Liver (tissue), 9 donors: ENCODE measurements around the gene CPZ. TPM values are rescaled to one million over a fixed set of nuclear protein-coding genes. Genes with fewer than 3 reads are reported as not detected.

Experiments used
- DNase-seq: peaks from one replicate; pipeline ENCODE4 v3.0.0-alpha.2; 2017; ENCODE audit warnings: low spot score
- H3K27ac ChIP-seq, 2 donors: one replicate each; pipeline ENCODE4 v1.7.0; 2013; ENCODE audit warnings: inconsistent platforms in 2 of 2, low read length in 2 of 2, control low read depth in 1 of 2, low read depth in 1 of 2, mild to moderate bottlenecking in 1 of 2
- H3K27me3 ChIP-seq, 4 donors: one replicate each; pipeline versions ENCODE4 v1.6.1 to v1.7.0; 2013; ENCODE audit warnings: low read length in 3 of 4, inconsistent platforms in 1 of 4, mild to moderate bottlenecking in 1 of 4, moderate library complexity in 1 of 4; ENCODE audit not compliant: control insufficient read depth in 4 of 4, insufficient read depth in 4 of 4
- H3K36me3 ChIP-seq, 4 donors: one replicate each; pipeline versions ENCODE4 v1.6.1 to v1.7.0; 2013; ENCODE audit warnings: low read length in 3 of 4, mild to moderate bottlenecking in 3 of 4, low read depth in 1 of 4, moderate library complexity in 1 of 4; ENCODE audit not compliant: control insufficient read depth in 4 of 4, insufficient read depth in 3 of 4
- H3K4me1 ChIP-seq, 4 donors: one replicate each; pipeline versions ENCODE4 v1.6.1 to v1.7.0; 2013; ENCODE audit warnings: low read length in 3 of 4, mild to moderate bottlenecking in 3 of 4, moderate library complexity in 1 of 4; ENCODE audit not compliant: control insufficient read depth in 4 of 4, insufficient read depth in 4 of 4
- H3K4me3 ChIP-seq, 3 donors: one replicate each; pipeline versions ENCODE4 v1.6.1 to v1.7.0; 2013; ENCODE audit warnings: low read length in 3 of 3, control low read depth in 1 of 3, low read depth in 1 of 3, mild to moderate bottlenecking in 1 of 3
- H3K9ac ChIP-seq, 2 donors: one replicate each; pipeline ENCODE4 v1.7.0; 2013; ENCODE audit warnings: low read length in 2 of 2, mild to moderate bottlenecking in 2 of 2, moderate library complexity in 2 of 2, control low read depth in 1 of 2, low read depth in 1 of 2
- H3K9me3 ChIP-seq, 4 donors: one replicate each; pipeline versions ENCODE4 v1.6.1 to v1.7.0; 2013; ENCODE audit warnings: low read length in 3 of 4; ENCODE audit not compliant: control insufficient read depth in 4 of 4
- EGR1 ChIP-seq, 2 donors: IDR thresholded peaks; 2 replicates each; pipeline ENCODE4 v1.6.1; 2016 to 2018; ENCODE audit warnings: antibody characterized with exemption in 2 of 2, low read depth in 2 of 2
- FOXA1 ChIP-seq: IDR thresholded peaks from 2 replicates; pipeline ENCODE4 v1.6.1; 2016; ENCODE audit warnings: antibody characterized with exemption
- FOXA2 ChIP-seq: IDR thresholded peaks from 2 replicates; pipeline ENCODE4 v1.6.1; 2016; ENCODE audit warnings: antibody characterized with exemption
- GABPA ChIP-seq, 2 donors: IDR thresholded peaks in 1 of 2; conservative IDR thresholded peaks in 1 of 2; 2 replicates each; pipeline ENCODE4 v1.6.1; 2016; ENCODE audit warnings: antibody characterized with exemption in 2 of 2, mild to moderate bottlenecking in 1 of 2, moderate library complexity in 1 of 2
- HNF4A ChIP-seq, 2 donors: conservative IDR thresholded peaks; 2 replicates each; pipeline ENCODE4 v1.6.1; 2016; ENCODE audit warnings: antibody characterized with exemption in 2 of 2, mild to moderate bottlenecking in 2 of 2
- NR2F2 ChIP-seq: IDR thresholded peaks from 2 replicates; pipeline ENCODE4 v1.6.1; 2016; ENCODE audit warnings: antibody characterized with exemption
- RXRA ChIP-seq, 2 donors: IDR thresholded peaks; 2 replicates each; pipeline ENCODE4 v1.6.1; 2017 to 2018; ENCODE audit warnings: antibody characterized with exemption in 2 of 2, mild to moderate bottlenecking in 1 of 2
- YY1 ChIP-seq: IDR thresholded peaks from 2 replicates; pipeline ENCODE4 v1.6.1; 2016; ENCODE audit warnings: antibody characterized with exemption, mild to moderate bottlenecking
- WGBS: extraction: QIAGEN DNeasy Blood & Tissue Kit; methylation state at CpG from one replicate; pipeline ENCODE4 v1.1.7; 2013; 5-methylcytosine and 5-hydroxymethylcytosine counted together
- polyA plus RNA-seq, 2 donors: library from polyadenylated mRNA; stranded (reverse) in 1 of 2; unstranded in 1 of 2; fragments of 200-250 nt in 1 of 2; fragments of >200 nt in 1 of 2; fragmentation: Nextera tagmentation in 1 of 2; extraction: Ambion mirVana in 1 of 2; gene quantifications; one replicate each; pipeline versions ENCODE4 v1.2.1 to v1.2.3, GENCODE V29; 2013 to 2015
- total RNA-seq, 2 donors: library from RNA; depleted of rRNA; stranded (reverse); fragments of >200 nt; gene quantifications; one replicate each; pipeline ENCODE4 v1.2.3, GENCODE V29; 2014
- TF ChIP-seq, protein P1 (sequence below): IDR thresholded peaks from 2 replicates; pipeline ENCODE4 v1.6.1; 2016; ENCODE audit warnings: antibody characterized with exemption
- TF ChIP-seq, protein P2 (sequence below): IDR thresholded peaks from 2 replicates; pipeline ENCODE4 v1.6.1; 2016; ENCODE audit warnings: antibody characterized with exemption
- TF ChIP-seq, protein P3 (sequence below): IDR thresholded peaks from 2 replicates; pipeline ENCODE4 v1.6.1; 2016; ENCODE audit warnings: antibody characterized with exemption
- donor health status: healthy.
- donor health status: healthy.
- donor health status: healthy.
- donor health status: healthy.
- donor health status: healthy.

CPZ gene
- total and polyA plus RNA-seq, 4 donors, result 0.51 to 1.8 (median 1.4) TPM

DNA sequence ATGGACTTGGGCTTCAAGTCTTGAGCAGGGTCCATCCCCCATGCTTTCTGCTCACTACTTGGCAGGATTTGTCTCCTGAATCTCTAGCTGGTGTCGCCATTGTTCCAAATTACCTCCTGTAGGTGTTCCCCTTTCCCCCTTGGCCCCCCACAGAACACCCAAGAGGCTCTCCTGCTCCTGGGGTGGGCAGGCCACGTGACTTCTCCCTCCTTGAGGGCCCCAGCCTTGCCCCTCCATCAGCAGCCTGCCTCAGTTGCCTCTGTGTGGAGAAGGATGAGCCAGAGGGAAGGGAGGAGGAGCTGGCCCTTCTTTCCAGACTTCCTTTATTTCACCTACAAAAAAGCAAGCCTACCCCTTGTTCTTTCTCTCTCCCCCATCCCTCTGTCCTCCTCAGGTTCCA, 10.5 kb upstream of the CPZ start:
- Histone ChIP-seq H3K27me3 (peaks cover 0 to 6% (median 2%) of the 10 kb centered on the region in 4 donors), H3K9ac (no peak overlapping the region), H3K36me3 (no peaks in the 10 kb centered on the region), H3K4me1 (no peaks in the 10 kb centered on the region), H3K9me3 (no peaks in the 10 kb centered on the region), H3K27ac (no peak overlapping the region), H3K4me3 (no peak overlapping the region)
- TF ChIP-seq YY1 (no peak), FOXA1 (no peak), EGR1 (IDR thresholded peaks at IDR 0.05; ENCODE audit: low read depth in 2 of 2) (no peak), GABPA (IDR thresholded peaks at IDR 0.05 in 1 of 2, conservative IDR thresholded peaks at IDR 0.05 in 1 of 2) (no peak)
- TF ChIP-seq, protein P1, sequence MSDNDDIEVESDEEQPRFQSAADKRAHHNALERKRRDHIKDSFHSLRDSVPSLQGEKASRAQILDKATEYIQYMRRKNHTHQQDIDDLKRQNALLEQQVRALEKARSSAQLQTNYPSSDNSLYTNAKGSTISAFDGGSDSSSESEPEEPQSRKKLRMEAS, result no peak
- WGBS, result 61% methylated on average over 2 of the region's 2 CpGs
- no peak for DNase-seq

DNA sequence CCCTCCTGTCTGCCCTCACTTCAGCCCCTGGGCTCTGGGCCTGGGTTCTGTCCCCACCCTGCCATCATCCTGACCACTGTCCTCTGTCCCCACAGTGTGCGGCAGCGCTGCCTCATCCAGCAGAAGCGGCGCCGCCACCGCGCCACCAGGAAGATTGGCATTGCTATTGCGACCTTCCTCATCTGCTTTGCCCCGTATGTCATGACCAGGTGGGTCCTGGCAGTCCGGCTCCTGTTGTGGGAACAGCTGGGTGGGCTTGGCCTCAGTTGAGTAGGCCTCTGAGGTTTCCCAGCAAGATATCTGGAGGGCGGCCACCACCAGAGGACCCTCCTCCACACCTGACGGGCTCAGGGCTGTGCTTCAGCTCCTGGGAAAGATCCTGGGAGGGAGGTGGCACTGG, 10.1 kb upstream of the CPZ start:
- Histone ChIP-seq H3K4me1 (no peaks in the 10 kb centered on the region), H3K27ac (no peak overlapping the region), H3K36me3 (no peaks in the 10 kb centered on the region), H3K4me3 (no peak overlapping the region), H3K9me3 (no peaks in the 10 kb centered on the region), H3K9ac (no peak overlapping the region), H3K27me3 (peaks cover 0 to 6% (median 2%) of the 10 kb centered on the region in 4 donors)
- no peak for DNase-seq
- TF ChIP-seq, protein P2, sequence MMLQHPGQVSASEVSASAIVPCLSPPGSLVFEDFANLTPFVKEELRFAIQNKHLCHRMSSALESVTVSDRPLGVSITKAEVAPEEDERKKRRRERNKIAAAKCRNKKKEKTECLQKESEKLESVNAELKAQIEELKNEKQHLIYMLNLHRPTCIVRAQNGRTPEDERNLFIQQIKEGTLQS, result no peak
- TF ChIP-seq FOXA2 (no peak), GABPA (IDR thresholded peaks at IDR 0.05 in 1 of 2, conservative IDR thresholded peaks at IDR 0.05 in 1 of 2) (no peak), HNF4A (conservative IDR thresholded peaks at IDR 0.05) (no peak), NR2F2 (no peak), RXRA (IDR thresholded peaks at IDR 0.05) (no peak)
- TF ChIP-seq, protein P1, result no peak
- 87% methylated on average over 12 of the region's 12 CpGs for WGBS

DNA sequence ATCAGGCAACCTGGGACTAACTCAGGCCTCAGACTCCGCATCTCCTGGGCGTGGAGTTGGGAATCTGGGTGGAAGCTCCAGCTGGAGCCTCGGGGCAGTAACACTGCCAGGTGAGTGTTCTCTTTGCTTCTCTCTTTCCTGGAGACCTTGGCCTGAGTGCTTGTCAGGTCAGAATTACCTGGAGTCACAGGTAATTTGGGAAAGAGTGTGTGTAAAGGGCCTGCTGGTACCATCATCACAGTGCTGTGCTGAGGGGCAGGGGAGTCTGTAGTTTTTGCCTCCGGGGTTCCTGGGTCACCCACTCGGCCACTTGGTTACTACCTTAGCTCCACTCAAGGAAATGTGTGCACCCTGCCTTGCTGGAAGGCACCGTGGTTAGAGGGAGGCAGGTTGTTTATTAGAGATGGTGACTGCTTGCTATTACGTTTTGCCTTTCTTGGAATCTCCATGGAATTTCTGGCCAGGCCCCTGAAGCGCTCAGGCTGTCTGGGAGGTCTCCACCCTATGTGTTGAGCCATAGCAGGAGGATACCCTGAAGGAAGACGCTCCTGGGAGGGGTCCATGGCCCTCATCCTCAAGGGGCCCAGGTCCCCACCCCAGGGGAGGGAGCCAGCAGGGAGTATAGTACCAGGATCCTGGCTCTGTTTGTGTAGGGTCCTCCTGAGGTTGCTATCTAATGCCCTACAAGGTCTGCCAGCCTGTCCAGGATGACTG, 9.5 kb upstream of the CPZ start:
- H3K9ac ChIP-seq, result no peak overlapping the region
- no peaks in the 10 kb centered on the region for H3K9me3 ChIP-seq
- H3K27ac ChIP-seq, result no peak overlapping the region
- H3K4me3 ChIP-seq, result no peak overlapping the region
- H3K4me1 ChIP-seq, result no peaks in the 10 kb centered on the region
- 63% methylated on average over 9 of the region's 9 CpGs for WGBS
- peaks cover 0 to 6% (median 2%) of the 10 kb centered on the region in 4 donors for H3K27me3 ChIP-seq
- TF ChIP-seq, protein P3, sequence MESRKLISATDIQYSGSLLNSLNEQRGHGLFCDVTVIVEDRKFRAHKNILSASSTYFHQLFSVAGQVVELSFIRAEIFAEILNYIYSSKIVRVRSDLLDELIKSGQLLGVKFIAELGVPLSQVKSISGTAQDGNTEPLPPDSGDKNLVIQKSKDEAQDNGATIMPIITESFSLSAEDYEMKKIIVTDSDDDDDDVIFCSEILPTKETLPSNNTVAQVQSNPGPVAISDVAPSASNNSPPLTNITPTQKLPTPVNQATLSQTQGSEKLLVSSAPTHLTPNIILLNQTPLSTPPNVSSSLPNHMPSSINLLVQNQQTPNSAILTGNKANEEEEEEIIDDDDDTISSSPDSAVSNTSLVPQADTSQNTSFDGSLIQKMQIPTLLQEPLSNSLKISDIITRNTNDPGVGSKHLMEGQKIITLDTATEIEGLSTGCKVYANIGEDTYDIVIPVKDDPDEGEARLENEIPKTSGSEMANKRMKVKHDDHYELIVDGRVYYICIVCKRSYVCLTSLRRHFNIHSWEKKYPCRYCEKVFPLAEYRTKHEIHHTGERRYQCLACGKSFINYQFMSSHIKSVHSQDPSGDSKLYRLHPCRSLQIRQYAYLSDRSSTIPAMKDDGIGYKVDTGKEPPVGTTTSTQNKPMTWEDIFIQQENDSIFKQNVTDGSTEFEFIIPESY, result no peak
- no peak for TF ChIP-seq HNF4A (conservative IDR thresholded peaks at IDR 0.05)
- H3K36me3 ChIP-seq, result no peaks in the 10 kb centered on the region
- DNase-seq, result no peak
